PFSK-1 (cell line): ENCODE results near the gene XYLT2.

ENCODE experiments used
- FOXP2 ChIP-seq: optimal IDR thresholded peaks from 2 replicates; pipeline ENCODE3; 2011; ENCODE audit warnings: borderline replicate concordance, control low read depth, inconsistent platforms; ENCODE audit not compliant: insufficient read depth; ENCODE audit errors: extremely low read length, extremely low read depth
- POLR2AphosphoS5 ChIP-seq: IDR thresholded peaks from 2 replicates; pipeline ENCODE4 v1.6.1; 2012; ENCODE audit warnings: low read depth, mild to moderate bottlenecking, control low read depth, low read length, moderate library complexity
- REST ChIP-seq, 2 experiments: IDR thresholded peaks; 2 replicates each; pipeline versions ENCODE4 v1.6.1 to v1.8.0; 2011 to 2012; ENCODE audit warnings: low read depth in 2 of 2, low read length in 2 of 2, control low read depth in 1 of 2, inconsistent platforms in 1 of 2, mild to moderate bottlenecking in 1 of 2, moderate library complexity in 1 of 2; ENCODE audit not compliant: insufficient read depth in 1 of 2
- SIN3A ChIP-seq: IDR thresholded peaks from 2 replicates; pipeline ENCODE4 v1.6.1; 2012; ENCODE audit warnings: mild to moderate bottlenecking, low read length, moderate library complexity, borderline replicate concordance; ENCODE audit not compliant: insufficient read depth
- TAF1 ChIP-seq: IDR thresholded peaks from 2 replicates; pipeline ENCODE4 v1.6.1; 2012; ENCODE audit warnings: low read length, control low read depth, borderline replicate concordance; ENCODE audit not compliant: insufficient read depth

XYLT2 gene

GRCh38 chr17:50365165-50365564 lies 19.2 kb downstream of the XYLT2 start:
- TF ChIP-seq TAF1 (no peak), FOXP2 (no peak), POLR2AphosphoS5 (no peak), REST (IDR thresholded peaks at IDR 0.05; ENCODE audit: insufficient read depth in 1 of 2, low read depth in 2 of 2, low read length in 2 of 2) (no peak), SIN3A (no peak)

- TF ChIP-seq POLR2AphosphoS5 (no peak), TAF1 (no peak), FOXP2 (no peak), REST (IDR thresholded peaks at IDR 0.05; ENCODE audit: insufficient read depth in 1 of 2, low read depth in 2 of 2, low read length in 2 of 2) (no peak), SIN3A (no peak)
Measured at GRCh38 chr17:50365649-50366393, 19.9 kb downstream of the XYLT2 start.

GRCh38 chr17:50367401-50367800 lies 21.5 kb downstream of the XYLT2 start:
- TF ChIP-seq FOXP2 (no peak), SIN3A (no peak), REST (IDR thresholded peaks at IDR 0.05; ENCODE audit: insufficient read depth in 1 of 2, low read depth in 2 of 2, low read length in 2 of 2) (no peak), POLR2AphosphoS5 (no peak), TAF1 (no peak)

GRCh38 chr17:50370052-50370451 lies 24.1 kb downstream of the XYLT2 start:
- TF ChIP-seq REST (IDR thresholded peaks at IDR 0.05; ENCODE audit: insufficient read depth in 1 of 2, low read depth in 2 of 2, low read length in 2 of 2) (no peak), TAF1 (no peak), FOXP2 (no peak), SIN3A (no peak), POLR2AphosphoS5 (no peak)
